ENCODE data around the gene CAPZA3. TPM values are rescaled to one million over a fixed set of nuclear protein-coding genes. Genes with fewer than 3 reads are reported as not detected.
"Not testable (repeated sequence)": the region's sequence is repeated elsewhere in the genome, so short reads cannot be mapped to it uniquely, and the experiment has no call there.

CAPZA3 gene
- total and polyA plus RNA-seq, 7 experiments from 2014 or later, result not detected

DNA sequence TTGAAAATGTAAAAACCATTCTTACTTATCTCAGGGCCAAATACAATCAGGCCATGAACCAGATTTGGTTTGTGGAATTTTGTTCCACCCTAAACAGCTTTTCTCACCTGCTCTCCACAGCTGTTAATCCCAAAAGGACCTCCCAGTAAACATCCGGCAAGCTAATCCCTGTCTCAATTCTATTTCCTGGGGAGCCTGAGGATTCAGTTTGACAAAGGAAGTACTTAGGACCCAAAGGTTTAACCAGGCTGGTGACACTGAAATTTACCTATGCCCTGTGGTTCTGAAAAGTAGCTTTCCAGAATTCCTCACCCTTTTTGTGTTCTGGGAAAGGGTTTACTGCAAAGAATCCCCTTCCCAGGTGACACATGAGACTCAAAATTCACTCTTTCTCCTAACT, 15.0 kb downstream of the CAPZA3 start:
- Mint-ChIP-seq H3K27ac (no peak overlapping the region), H3K4me3 (no peak overlapping the region), H3K27me3 (no peaks in the 10 kb centered on the region), H3K9me3 (peaks cover 0 to 7% (median 0%) of the 10 kb centered on the region in 11 donors), H3K36me3 (no peaks in the 10 kb centered on the region), H3K4me1 (no peaks in the 10 kb centered on the region)
- Histone ChIP-seq H3K9me3 (ENCODE audit: control insufficient read depth in 2 of 3, low read length in 3 of 3) (no peaks in the 10 kb centered on the region), H3K4me1 (ENCODE audit: control insufficient read depth in 2 of 2, insufficient read depth in 2 of 2, low read length in 2 of 2) (no peaks in the 10 kb centered on the region), H3K36me3 (ENCODE audit: control insufficient read depth in 2 of 3, insufficient read depth in 3 of 3, low read length in 3 of 3) (no peaks in the 10 kb centered on the region), H3K27me3 (ENCODE audit: control insufficient read depth in 2 of 2, insufficient read depth in 2 of 2, low read length in 2 of 2) (no peaks in the 10 kb centered on the region), H3K27ac (ENCODE audit: low read depth, low read length) (no peak overlapping the region), H3K4me3 (ENCODE audit: low read length) (no peak overlapping the region)
- intact Hi-C loops (cut with micrococcal nuclease), result no loop called here
- DNase-seq, result no peak
- POLR2A ChIA-PET, result no interaction called here
- CTCF ChIA-PET, result no interaction called here
- ATAC-seq, result no peak

DNA sequence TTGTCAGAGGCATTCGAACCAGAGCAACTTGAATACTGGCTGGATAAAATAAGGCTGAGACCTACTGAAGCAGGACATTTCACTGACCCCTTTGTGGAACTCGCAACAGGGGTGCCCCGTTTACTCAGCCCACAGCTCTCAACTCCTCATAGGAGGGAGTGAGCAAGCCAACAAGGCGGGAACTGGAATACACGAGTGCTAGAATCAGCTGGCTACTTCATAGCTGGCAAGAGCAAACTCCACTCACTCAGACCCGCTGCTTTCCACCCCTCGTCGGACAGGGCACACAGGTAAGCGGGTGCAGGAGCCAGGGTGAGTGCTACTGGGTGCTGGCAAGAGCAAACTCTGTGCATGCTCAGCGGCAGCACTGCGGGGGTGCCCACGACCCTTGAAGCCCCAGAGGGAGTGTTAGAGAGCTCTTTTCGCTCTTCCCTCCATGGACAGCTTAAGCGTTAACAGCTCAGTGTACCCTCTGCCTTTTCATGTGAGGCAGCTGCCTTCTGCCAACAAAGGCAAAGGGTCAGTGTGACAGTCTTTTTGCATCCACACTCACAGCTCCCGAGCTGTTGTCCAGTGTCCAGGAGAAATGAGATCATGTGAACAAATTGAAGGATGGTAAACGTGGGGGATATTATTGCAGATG, 15.7 kb downstream of the CAPZA3 start:
- no peaks in the 10 kb centered on the region for H3K27me3 Mint-ChIP-seq
- Histone ChIP-seq H3K9me3 (ENCODE audit: control insufficient read depth in 2 of 3, low read length in 3 of 3) (no peaks in the 10 kb centered on the region), H3K36me3 (ENCODE audit: control insufficient read depth in 2 of 3, insufficient read depth in 3 of 3, low read length in 3 of 3) (no peaks in the 10 kb centered on the region), H3K27ac (ENCODE audit: low read depth, low read length) (no peak overlapping the region), H3K27me3 (ENCODE audit: control insufficient read depth in 2 of 2, insufficient read depth in 2 of 2, low read length in 2 of 2) (no peaks in the 10 kb centered on the region), H3K4me3 (ENCODE audit: low read length) (no peak overlapping the region), H3K4me1 (ENCODE audit: control insufficient read depth in 2 of 2, insufficient read depth in 2 of 2, low read length in 2 of 2) (no peaks in the 10 kb centered on the region)
- intact Hi-C loops (cut with micrococcal nuclease), result no loop called here
- H3K36me3 Mint-ChIP-seq, result no peaks in the 10 kb centered on the region
- CTCF ChIA-PET, result no interaction called here
- no peak for ATAC-seq
- POLR2A ChIA-PET, result no interaction called here
- no peak for DNase-seq
- no peak overlapping the region for H3K27ac Mint-ChIP-seq
- peaks cover 0 to 7% (median 0%) of the 10 kb centered on the region in 11 donors for H3K9me3 Mint-ChIP-seq
- no peaks in the 10 kb centered on the region for H3K4me1 Mint-ChIP-seq
- H3K4me3 Mint-ChIP-seq, result no peak overlapping the region

DNA sequence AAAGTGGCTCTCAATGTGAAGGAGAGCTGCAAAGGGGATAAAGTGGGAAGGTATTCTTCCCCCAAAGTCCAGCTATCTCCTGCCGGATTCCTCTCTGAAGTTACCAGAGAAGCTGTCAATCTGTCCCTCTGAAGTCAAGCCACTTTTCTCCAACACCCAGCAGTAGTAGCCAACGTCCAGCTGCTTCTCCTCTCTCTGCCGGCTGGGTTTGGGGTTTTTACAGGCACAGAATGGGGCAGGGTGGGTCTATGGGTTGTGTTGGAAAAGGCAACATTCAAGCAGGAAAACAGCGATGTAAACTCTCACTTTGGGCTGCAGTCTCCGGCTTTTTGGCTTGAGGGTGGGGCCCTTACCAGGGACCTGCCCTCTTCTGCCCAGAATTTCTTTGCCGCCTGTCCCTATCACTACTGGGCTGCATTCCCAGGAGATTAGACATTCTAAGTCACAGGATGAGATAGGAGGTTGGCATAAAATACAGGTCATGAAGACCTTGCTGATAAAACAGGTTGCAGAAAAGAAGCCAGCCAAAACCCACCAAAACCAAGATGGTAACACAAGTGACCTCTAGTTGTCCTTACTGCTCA, 16.3 kb downstream of the CAPZA3 start:
- Mint-ChIP-seq H3K9me3 (peaks cover 0 to 7% (median 0%) of the 10 kb centered on the region in 11 donors), H3K27me3 (no peaks in the 10 kb centered on the region), H3K27ac (no peak overlapping the region), H3K4me3 (no peak overlapping the region), H3K4me1 (no peaks in the 10 kb centered on the region), H3K36me3 (no peaks in the 10 kb centered on the region)
- Histone ChIP-seq H3K27me3 (ENCODE audit: control insufficient read depth in 2 of 2, insufficient read depth in 2 of 2, low read length in 2 of 2) (no peaks in the 10 kb centered on the region), H3K9me3 (ENCODE audit: control insufficient read depth in 2 of 3, low read length in 3 of 3) (no peaks in the 10 kb centered on the region), H3K36me3 (ENCODE audit: control insufficient read depth in 2 of 3, insufficient read depth in 3 of 3, low read length in 3 of 3) (no peaks in the 10 kb centered on the region), H3K4me1 (ENCODE audit: control insufficient read depth in 2 of 2, insufficient read depth in 2 of 2, low read length in 2 of 2) (no peaks in the 10 kb centered on the region), H3K27ac (ENCODE audit: low read depth, low read length) (no peak overlapping the region), H3K4me3 (ENCODE audit: low read length) (no peak overlapping the region)
- no peak for DNase-seq
- ChIA-PET CTCF (no interaction called here), POLR2A (no interaction called here)
- intact Hi-C loops (cut with micrococcal nuclease), result no loop called here
- ATAC-seq, result no peak

DNA sequence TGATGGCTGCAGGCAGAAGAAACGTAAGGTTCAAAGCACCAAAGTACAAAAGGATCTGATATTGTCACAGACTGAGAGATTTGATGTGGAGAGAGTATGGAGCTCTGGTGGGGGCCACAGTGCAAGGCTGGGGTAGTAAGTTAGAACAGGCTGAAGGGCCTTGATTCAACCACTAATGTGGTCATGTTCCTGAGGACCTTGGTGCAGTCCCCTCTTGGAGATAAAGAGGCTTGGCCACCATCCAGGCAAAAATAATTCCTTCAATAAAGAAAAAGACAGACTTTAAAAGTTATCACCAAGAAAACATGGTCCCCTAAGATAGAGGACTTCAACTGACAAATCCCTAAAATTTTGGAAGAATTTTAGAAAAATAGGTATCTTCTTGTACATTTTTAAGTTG, 17.4 kb downstream of the CAPZA3 start:
- CTCF ChIA-PET, result no interaction called here
- Mint-ChIP-seq H3K27ac (no peak overlapping the region), H3K36me3 (no peaks in the 10 kb centered on the region), H3K9me3 (peaks cover 0 to 7% (median 0%) of the 10 kb centered on the region in 11 donors), H3K4me3 (no peak overlapping the region), H3K27me3 (no peaks in the 10 kb centered on the region), H3K4me1 (no peaks in the 10 kb centered on the region)
- H3K27me3 ChIP-seq (ENCODE audit: control insufficient read depth in 2 of 2, insufficient read depth in 2 of 2, low read length in 2 of 2), result no peaks in the 10 kb centered on the region
- POLR2A ChIA-PET, result no interaction called here
- no peaks in the 10 kb centered on the region for H3K36me3 ChIP-seq (ENCODE audit: control insufficient read depth in 2 of 3, insufficient read depth in 3 of 3, low read length in 3 of 3)
- H3K27ac ChIP-seq (ENCODE audit: low read depth, low read length), result no peak overlapping the region
- no peaks in the 10 kb centered on the region for H3K9me3 ChIP-seq (ENCODE audit: control insufficient read depth in 2 of 3, low read length in 3 of 3)
- intact Hi-C loops (cut with micrococcal nuclease), result no loop called here
- no peak overlapping the region for H3K4me3 ChIP-seq (ENCODE audit: low read length)
- H3K4me1 ChIP-seq (ENCODE audit: control insufficient read depth in 2 of 2, insufficient read depth in 2 of 2, low read length in 2 of 2), result no peaks in the 10 kb centered on the region
- ATAC-seq, result no peak
- DNase-seq, result no peak

DNA sequence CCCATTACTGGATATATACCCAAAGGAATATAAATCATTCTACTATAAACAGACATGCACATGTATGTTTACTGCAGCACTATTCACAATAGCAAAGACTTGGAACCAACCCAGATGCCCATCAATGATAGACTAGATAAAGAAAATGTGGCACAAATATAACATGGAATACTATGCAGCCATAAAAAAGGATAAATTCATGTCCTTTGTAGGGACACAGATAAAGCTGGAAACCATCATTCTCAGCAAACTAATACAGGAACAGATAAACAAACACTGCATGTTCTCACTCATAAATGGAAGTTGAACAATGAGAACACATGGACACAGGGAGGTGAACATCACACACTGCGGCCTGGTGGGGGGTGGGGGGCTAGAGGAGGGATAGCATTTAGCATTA, 28.6 kb downstream of the CAPZA3 start:
- H3K4me3 Mint-ChIP-seq; POLR2A ChIA-PET; H3K27ac Mint-ChIP-seq; H3K4me1 ChIP-seq (ENCODE audit: control insufficient read depth in 2 of 2, insufficient read depth in 2 of 2, low read length in 2 of 2); CTCF ChIA-PET; H3K36me3 Mint-ChIP-seq; H3K27me3 Mint-ChIP-seq; H3K27ac ChIP-seq (ENCODE audit: low read depth, low read length); H3K4me1 Mint-ChIP-seq; DNase-seq; H3K27me3 ChIP-seq (ENCODE audit: control insufficient read depth in 2 of 2, insufficient read depth in 2 of 2, low read length in 2 of 2); intact Hi-C loops (cut with micrococcal nuclease); ATAC-seq; H3K9me3 ChIP-seq (ENCODE audit: control insufficient read depth in 2 of 3, low read length in 3 of 3); H3K4me3 ChIP-seq (ENCODE audit: low read length); H3K36me3 ChIP-seq (ENCODE audit: control insufficient read depth in 2 of 3, insufficient read depth in 3 of 3, low read length in 3 of 3): not testable (repeated sequence)
- peaks cover 4 to 29% (median 21%) of the 10 kb centered on the region in 11 donors for H3K9me3 Mint-ChIP-seq

DNA sequence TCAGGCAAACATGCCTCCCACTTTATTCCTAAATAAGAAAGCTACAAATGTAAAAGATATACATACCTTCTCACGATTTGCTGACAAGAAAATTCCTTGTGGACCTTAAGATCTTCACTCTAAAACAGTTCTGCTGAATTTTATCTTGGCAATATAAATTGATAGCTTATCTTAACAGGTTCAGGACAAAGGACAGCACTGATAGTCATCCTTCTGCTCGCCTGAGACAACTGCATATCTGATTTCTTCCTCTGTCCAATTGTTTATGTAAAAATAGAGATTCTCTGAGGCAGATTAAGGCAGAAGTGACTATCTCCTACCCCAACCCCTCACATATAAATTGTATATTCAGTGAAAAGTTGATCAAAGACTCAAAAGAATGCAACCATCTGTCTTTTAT, 44.9 kb downstream of the CAPZA3 start:
- Mint-ChIP-seq H3K9me3 (peaks cover 2 to 41% (median 9%) of the 10 kb centered on the region in 11 donors), H3K27me3 (no peaks in the 10 kb centered on the region), H3K36me3 (peaks cover 0 to 6% (median 3%) of the 10 kb centered on the region in 5 donors), H3K4me3 (no peak overlapping the region), H3K27ac (no peak overlapping the region), H3K4me1 (no peaks in the 10 kb centered on the region)
- no peaks in the 10 kb centered on the region for H3K36me3 ChIP-seq (ENCODE audit: control insufficient read depth in 2 of 3, insufficient read depth in 3 of 3, low read length in 3 of 3)
- no peaks in the 10 kb centered on the region for H3K9me3 ChIP-seq (ENCODE audit: control insufficient read depth in 2 of 3, low read length in 3 of 3)
- POLR2A ChIA-PET, result no interaction called here
- H3K27me3 ChIP-seq (ENCODE audit: control insufficient read depth in 2 of 2, insufficient read depth in 2 of 2, low read length in 2 of 2), result no peaks in the 10 kb centered on the region
- no peak overlapping the region for H3K27ac ChIP-seq (ENCODE audit: low read depth, low read length)
- CTCF ChIA-PET, result no interaction called here
- no peak for ATAC-seq
- H3K4me1 ChIP-seq (ENCODE audit: control insufficient read depth in 2 of 2, insufficient read depth in 2 of 2, low read length in 2 of 2), result no peaks in the 10 kb centered on the region
- intact Hi-C loops (cut with micrococcal nuclease), result no loop called here
- no peak for DNase-seq
- no peak overlapping the region for H3K4me3 ChIP-seq (ENCODE audit: low read length)

DNA sequence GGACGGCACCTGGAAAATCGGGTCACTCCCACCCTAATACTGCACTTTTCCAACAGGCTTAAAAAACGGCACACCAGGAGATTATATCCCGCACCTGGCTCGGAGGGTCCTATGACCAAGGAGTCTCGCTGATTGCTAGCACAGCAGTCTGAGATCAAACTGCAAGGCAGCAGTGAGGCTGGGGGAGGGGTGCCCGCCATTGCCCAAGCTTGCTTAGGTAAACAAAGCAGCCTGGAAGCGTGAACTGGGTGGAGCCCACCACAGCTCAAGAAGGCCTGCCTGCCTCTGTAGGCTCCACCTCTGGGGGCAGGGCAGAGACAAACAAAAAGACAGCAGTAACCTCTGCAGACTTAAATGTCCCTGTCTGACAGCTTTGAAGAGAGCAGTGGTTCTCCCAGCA, 47.5 kb downstream of the CAPZA3 start:
- CTCF ChIA-PET; intact Hi-C loops (cut with micrococcal nuclease); H3K4me3 Mint-ChIP-seq; DNase-seq; POLR2A ChIA-PET; H3K27me3 Mint-ChIP-seq; H3K27ac ChIP-seq (ENCODE audit: low read depth, low read length); H3K36me3 Mint-ChIP-seq; H3K4me1 ChIP-seq (ENCODE audit: control insufficient read depth in 2 of 2, insufficient read depth in 2 of 2, low read length in 2 of 2); H3K4me1 Mint-ChIP-seq; ATAC-seq; H3K4me3 ChIP-seq (ENCODE audit: low read length); H3K9me3 ChIP-seq (ENCODE audit: control insufficient read depth in 2 of 3, low read length in 3 of 3); H3K27ac Mint-ChIP-seq; H3K36me3 ChIP-seq (ENCODE audit: control insufficient read depth in 2 of 3, insufficient read depth in 3 of 3, low read length in 3 of 3); H3K27me3 ChIP-seq (ENCODE audit: control insufficient read depth in 2 of 2, insufficient read depth in 2 of 2, low read length in 2 of 2): not testable (repeated sequence)
- peaks cover 2 to 24% (median 8%) of the 10 kb centered on the region in 11 donors for H3K9me3 Mint-ChIP-seq

Measured in naive thymus-derived CD4-positive, alpha-beta T cell (primary cell).